Activated B cell treated with CpG ODN at 0.5 μM for 24 hours (primary cell): ENCODE data around the gene CCNY. TPM values are rescaled to one million over a fixed set of nuclear protein-coding genes. Genes with fewer than 3 reads are reported as not detected.

Experiments
- ATAC-seq: fragments of 200-7000 bp; cut with Tn5 transposase; one replicate; pipeline ENCODE4 v1.10.0; 2021; ENCODE audit warnings: low read depth, mild to moderate bottlenecking, moderate library complexity
- CTCF ChIA-PET: fragments of 350-600 bp; sonication (Branson Sonifier 250); formaldehyde crosslinking; loops from one replicate; lab custom pipeline; 2021; ENCODE audit warnings: antibody characterized with exemption; lab: Charles Lee
- POLR2A ChIA-PET: fragments of 350-600 bp; sonication (Branson Sonifier 250); formaldehyde crosslinking; loops from one replicate; lab custom pipeline; 2021; ENCODE audit warnings: antibody characterized with exemption; lab: Charles Lee
- DNase-seq: peaks from one replicate; pipeline ENCODE4 v3.0.0; 2022
- H3K27ac Mint-ChIP-seq: one replicate; pipeline ENCODE4 v1.8.0; 2020; ENCODE audit warnings: mixed read lengths
- H3K27me3 Mint-ChIP-seq: one replicate; pipeline ENCODE4 v1.8.0; 2021; ENCODE audit warnings: mixed read lengths
- H3K36me3 Mint-ChIP-seq: one replicate; pipeline ENCODE4 v1.8.0; 2021; ENCODE audit warnings: low read depth, mixed read lengths
- H3K4me1 Mint-ChIP-seq: one replicate; pipeline ENCODE4 v1.8.0; 2021; ENCODE audit warnings: mixed read lengths
- H3K4me3 Mint-ChIP-seq: one replicate; pipeline ENCODE4 v1.8.0; 2020; ENCODE audit warnings: mild to moderate bottlenecking, mixed read lengths
- H3K9me3 Mint-ChIP-seq: one replicate; pipeline ENCODE4 v1.8.0; 2020; ENCODE audit warnings: mixed read lengths
- CTCF ChIP-seq: fragments of 200-600 bp; IDR thresholded peaks from one replicate; pipeline ENCODE4 v1.8.0; 2022; ENCODE audit warnings: antibody characterized with exemption, mild to moderate bottlenecking
- intact Hi-C: fragments of 100-400 bp; cut with micrococcal nuclease; formaldehyde crosslinking; loops from one replicate; pipeline ENCODE4 v1.15.1; 2024
- total RNA-seq: library from RNA; stranded (reverse); gene quantifications from 2 replicates; pipeline ENCODE4 v1.2.3, GENCODE V29; 2022

Gene CCNY
- total RNA-seq, 1 donor from 2014 or later: 69.2 TPM

- H3K4me3 Mint-ChIP-seq: no peak overlapping the region
- DNase-seq (no peak), ATAC-seq (no peak)
- H3K27me3 Mint-ChIP-seq: no peaks in the 10 kb centered on the region
- no peak overlapping the region for H3K27ac Mint-ChIP-seq
- peaks cover 8% of the 10 kb centered on the region for H3K36me3 Mint-ChIP-seq
- no peaks in the 10 kb centered on the region for H3K9me3 Mint-ChIP-seq
- H3K4me1 Mint-ChIP-seq: peaks cover 77% of the 10 kb centered on the region
- no peak for TF ChIP-seq CTCF
- CTCF ChIA-PET: no interaction called here
- intact Hi-C loops: no loop called here
- POLR2A ChIA-PET: interaction anchor here (1.7 kb wide), 1 partner anchor 8 kb away, joined by 4 read pairs; no protein-coding TSS in a partner anchor
These were observed 13.1 kb downstream of the CCNY start for GRCh38 chr10:35349389-35349915.

- H3K27ac Mint-ChIP-seq: no peak overlapping the region
- ChIA-PET POLR2A (interaction anchor here (0.7 to 1.7 kb wide), 2 partner anchors 9 to 28 kb away, joined by 3 to 4 read pairs; no protein-coding TSS in a partner anchor), CTCF (no interaction called here)
- intact Hi-C loops: loop anchor here (10.0 kb wide), 1 partner anchor 64 kb away; no protein-coding TSS in a partner anchor
- TF ChIP-seq CTCF: no peak
- peaks cover 8% of the 10 kb centered on the region for H3K36me3 Mint-ChIP-seq
- H3K4me1 Mint-ChIP-seq: peaks cover 84% of the 10 kb centered on the region
- H3K9me3 Mint-ChIP-seq: no peaks in the 10 kb centered on the region
- no peak overlapping the region for H3K4me3 Mint-ChIP-seq
- no peaks in the 10 kb centered on the region for H3K27me3 Mint-ChIP-seq
- DNase-seq (no peak), ATAC-seq (no peak)
These were observed 14.7 kb downstream of the CCNY start for GRCh38 chr10:35351021-35351420.

GRCh38 chr10:35352097-35352496 lies 15.8 kb downstream of the CCNY start:
- Mint-ChIP-seq H3K27me3 (no peaks in the 10 kb centered on the region), H3K4me1 (peaks cover 89% of the 10 kb centered on the region), H3K27ac (no peak overlapping the region), H3K9me3 (no peaks in the 10 kb centered on the region), H3K4me3 (peak overlapping the region; percentile 47), H3K36me3 (peaks cover 8% of the 10 kb centered on the region)
- DNase-seq (no peak), ATAC-seq (no peak)
- no peak for TF ChIP-seq CTCF
- ChIA-PET CTCF (no interaction called here), POLR2A (no interaction called here)
- intact Hi-C loops: loop anchor here (2.0 to 10.0 kb wide), 3 partner anchors 13 to 63 kb away; no protein-coding TSS in a partner anchor

- DNase-seq: no peak
- intact Hi-C loops: loop anchor here (2.0 to 10.0 kb wide), 3 partner anchors 14 to 62 kb away; no protein-coding TSS in a partner anchor
- no peaks in the 10 kb centered on the region for H3K27me3 Mint-ChIP-seq
- TF ChIP-seq CTCF: no peak
- H3K36me3 Mint-ChIP-seq: peaks cover 8% of the 10 kb centered on the region
- peak; percentile 73 for ATAC-seq
- ChIA-PET CTCF (no interaction called here), POLR2A (interaction anchor here (2.1 kb wide), 1 partner anchor 11 kb away, joined by 9 read pairs; no protein-coding TSS in a partner anchor)
- H3K4me1 Mint-ChIP-seq: peaks cover 89% of the 10 kb centered on the region
- no peaks in the 10 kb centered on the region for H3K9me3 Mint-ChIP-seq
- H3K4me3 Mint-ChIP-seq: peak overlapping the region; percentile 47
- no peak overlapping the region for H3K27ac Mint-ChIP-seq
These were observed 16.2 kb downstream of the CCNY start for GRCh38 chr10:35352512-35352911.

GRCh38 chr10:35353395-35353794 lies 17.1 kb downstream of the CCNY start:
- no peaks in the 10 kb centered on the region for H3K27me3 Mint-ChIP-seq
- H3K4me1 Mint-ChIP-seq: peaks cover 94% of the 10 kb centered on the region
- CTCF ChIA-PET: no interaction called here
- intact Hi-C loops: loop anchor here (2.0 to 10.0 kb wide), 3 partner anchors 15 to 61 kb away; no protein-coding TSS in a partner anchor
- peaks cover 8% of the 10 kb centered on the region for H3K36me3 Mint-ChIP-seq
- no peaks in the 10 kb centered on the region for H3K9me3 Mint-ChIP-seq
- POLR2A ChIA-PET: interaction anchor here (1.0 to 2.1 kb wide), 2 partner anchors 12 to 19 kb away, joined by 3 to 9 read pairs; no protein-coding TSS in a partner anchor
- H3K27ac Mint-ChIP-seq: no peak overlapping the region
- no peak overlapping the region for H3K4me3 Mint-ChIP-seq
- no peak for TF ChIP-seq CTCF
- ATAC-seq (no peak), DNase-seq (no peak)
